GM21619 (cell line): ENCODE data around the gene BICC1.

Experiments used
- ATAC-seq: cut with Tn5 transposase; IDR thresholded peaks from one replicate; pipeline ENCODE4 v1.9.1; 2021; ENCODE audit not compliant: unreplicated experiment

Gene BICC1

DNA sequence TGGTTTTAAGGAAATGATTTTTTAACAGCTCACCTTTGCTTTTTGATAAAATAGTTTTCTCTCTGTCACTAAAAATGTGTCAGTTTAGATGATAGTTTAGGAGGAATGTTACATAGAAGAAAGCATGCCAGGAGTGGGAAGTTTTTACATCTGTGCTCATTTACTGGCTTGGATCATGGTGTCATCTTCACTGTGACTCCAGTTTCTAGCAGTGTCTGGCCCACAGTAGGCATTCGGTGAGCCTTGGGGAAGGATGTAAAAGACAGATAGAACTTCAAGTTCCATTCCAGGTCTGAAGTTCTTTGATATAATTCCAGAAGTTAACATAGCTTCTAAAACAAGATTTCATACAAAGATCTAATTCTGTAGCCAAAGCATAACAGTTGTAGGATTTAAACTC lies 259.2 kb downstream of the BICC1 start:
- no peak for ATAC-seq

DNA sequence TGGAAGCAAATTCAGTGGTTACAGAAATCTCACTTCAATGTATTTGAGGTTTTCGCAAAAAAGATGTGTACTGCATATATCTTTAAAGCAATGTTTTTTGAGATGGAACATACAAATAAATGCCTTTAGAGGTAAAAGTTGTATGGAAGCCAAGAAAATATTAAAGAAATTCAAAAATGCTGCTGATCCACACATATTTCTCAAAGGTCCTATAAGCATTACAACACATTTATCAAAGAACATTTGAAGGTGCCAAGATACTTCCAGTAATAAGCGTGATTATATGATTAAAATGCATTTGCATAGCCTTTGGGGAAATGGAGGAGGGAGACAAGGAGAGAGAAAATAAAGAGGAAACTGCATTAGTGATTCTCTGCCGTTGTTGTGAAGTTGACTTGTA lies 260.1 kb downstream of the BICC1 start:
- ATAC-seq: no peak

DNA sequence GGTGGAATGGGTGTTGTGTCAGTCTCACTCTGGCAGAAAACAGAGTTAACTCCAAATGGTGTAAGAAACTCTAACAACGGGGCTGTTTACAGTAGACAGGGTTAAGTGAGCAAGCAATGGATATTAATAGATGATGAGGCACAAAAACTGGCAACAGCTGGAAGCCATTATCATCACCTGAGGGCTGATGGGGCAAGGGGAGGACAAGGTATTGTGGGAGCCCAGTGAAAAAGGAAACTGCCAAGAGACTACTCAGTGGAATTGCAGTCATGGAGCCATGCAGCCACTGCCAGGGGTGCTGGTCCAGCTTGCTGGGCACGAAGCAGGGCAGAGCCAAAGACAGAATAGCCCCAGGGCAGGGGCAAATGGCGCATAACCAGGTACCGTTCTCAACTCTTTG lies 260.7 kb downstream of the BICC1 start:
- no peak for ATAC-seq

DNA sequence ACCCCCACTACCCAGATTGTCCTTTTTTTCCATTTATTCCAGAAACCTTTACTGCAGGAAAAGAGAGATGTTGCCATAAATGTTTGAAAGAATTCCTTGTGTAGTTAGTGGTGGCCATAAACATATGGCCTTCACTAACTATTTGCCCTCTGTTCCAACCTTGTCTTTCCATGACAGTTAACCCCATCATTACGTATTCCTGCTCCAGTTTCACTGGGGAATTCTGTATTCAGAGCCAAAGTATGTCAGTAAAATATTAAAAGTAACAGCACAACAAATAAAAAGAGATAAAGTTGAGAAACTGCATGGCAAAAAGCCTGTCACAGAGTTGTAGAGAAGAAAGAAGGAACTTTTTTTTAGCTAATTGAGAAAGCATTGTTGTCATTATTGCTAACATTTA lies 261.3 kb downstream of the BICC1 start:
- no peak for ATAC-seq

DNA sequence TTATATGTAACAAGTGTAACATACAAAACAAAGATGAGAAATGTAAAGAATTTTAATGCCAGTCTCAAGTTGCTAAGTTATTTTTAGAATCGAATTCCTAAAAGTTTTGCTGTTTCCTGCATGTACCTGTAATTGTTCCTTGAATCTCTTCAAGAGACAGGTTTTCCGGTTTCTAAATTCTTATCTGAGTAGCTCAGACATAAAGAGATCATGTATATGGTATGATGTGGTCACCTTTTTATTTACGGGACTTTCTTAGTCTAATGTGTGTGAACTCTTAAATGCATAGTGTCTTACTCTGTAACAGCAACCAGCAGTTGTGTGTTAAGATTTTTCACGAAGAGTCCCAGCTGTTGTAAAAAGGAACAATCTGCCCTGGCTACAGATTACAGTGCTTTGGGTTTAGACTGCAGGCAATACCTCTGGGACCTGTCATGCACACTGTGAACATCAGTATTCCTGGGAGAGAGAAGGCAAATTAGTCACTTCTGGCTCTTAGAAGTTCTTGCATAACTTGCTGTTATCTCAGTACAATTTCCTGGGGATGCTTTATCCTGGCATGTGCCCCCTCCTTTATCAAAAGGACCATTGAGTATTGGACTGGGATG lies 263.4 kb downstream of the BICC1 start:
- ATAC-seq: no peak

DNA sequence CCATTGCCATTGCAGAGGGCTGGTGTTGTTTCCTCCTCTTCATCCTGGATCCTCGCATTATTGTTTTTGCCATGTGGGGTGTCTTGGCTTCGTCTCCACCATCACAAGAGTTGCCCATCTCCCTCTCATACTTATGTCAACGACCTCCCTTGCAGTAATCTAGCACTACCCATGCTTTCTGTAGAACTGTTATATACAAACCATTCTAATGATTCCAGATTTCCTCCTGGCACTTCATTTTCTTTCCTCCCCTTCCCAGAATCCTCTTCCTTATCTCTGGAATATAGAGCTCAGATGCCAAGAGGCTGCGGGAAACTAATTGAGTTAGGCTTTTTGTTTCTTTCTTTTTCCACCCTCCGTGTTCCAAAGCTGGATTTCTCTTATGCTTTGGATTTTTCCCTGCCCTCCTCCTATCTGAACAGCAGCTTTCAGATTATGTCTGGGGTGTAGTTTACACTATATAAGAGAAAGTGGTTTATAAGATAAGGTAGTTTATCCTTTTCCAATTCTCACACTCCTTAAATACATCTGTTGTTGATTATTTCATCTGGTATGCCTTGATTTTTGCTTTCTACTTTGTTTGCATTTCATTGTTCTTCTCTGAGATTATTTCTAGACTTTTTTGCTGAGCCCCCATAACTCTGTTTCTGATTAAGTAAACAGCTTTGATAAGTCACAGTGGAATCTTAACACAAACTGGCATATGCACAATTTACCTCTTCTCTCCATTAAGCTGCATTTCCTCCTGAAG lies 264.1 kb downstream of the BICC1 start:
- ATAC-seq: no peak

DNA sequence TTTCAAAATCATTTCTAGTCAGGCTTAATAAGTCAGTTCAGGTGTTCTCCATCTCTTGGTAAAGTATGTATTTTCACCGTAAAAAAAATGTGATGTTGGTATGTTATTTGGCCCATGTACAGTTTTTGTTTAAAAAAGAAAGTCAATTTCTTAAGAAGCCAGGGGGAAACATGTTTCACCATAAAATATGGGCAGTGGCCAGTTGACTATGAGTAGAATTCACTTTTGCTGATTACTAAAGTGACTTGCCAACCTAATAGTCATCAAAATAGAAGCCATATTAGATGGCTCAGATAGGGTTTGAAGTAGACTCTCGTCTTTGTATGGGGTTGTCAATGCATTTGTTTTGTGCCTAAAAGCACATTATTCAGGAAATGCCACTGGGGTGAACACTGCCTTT lies 266.3 kb downstream of the BICC1 start:
- no peak for ATAC-seq

DNA sequence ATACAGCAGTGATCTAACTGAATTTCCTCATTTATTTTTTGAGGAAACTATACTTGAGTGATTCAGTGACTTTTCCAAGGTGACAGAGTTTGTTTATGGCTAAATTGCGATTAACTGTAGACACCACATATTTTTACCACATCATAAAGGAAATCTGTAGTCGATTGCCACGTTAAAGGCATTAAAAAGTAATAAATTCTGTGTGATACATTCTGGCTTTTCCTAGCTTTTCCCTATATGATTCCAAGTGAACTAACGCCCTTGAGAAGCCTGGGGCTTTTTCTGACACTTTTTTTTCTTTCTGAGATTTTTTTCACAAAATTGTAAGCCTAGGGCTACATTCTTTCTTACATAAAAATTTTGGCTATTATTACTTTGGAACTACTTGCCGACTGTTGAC lies 266.9 kb downstream of the BICC1 start:
- ATAC-seq: no peak

DNA sequence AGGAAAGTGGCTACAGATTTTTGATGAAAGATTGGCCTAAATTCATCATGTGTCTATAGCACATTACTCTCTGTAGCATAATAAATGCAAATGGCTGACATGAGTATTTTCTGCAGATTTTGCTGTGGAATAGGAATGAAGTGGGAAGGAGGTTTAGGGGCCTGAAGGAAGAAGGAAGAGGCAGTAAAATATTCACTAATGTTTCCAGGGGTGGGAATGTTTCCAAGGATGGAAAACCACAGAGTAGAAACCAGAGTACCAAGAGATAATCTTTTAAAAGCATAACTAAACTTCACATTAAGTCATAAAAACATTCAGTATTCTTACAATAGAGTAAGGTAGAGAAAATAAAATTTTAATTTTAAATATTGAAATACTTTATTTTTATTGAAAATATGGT lies 267.8 kb downstream of the BICC1 start:
- ATAC-seq: no peak

DNA sequence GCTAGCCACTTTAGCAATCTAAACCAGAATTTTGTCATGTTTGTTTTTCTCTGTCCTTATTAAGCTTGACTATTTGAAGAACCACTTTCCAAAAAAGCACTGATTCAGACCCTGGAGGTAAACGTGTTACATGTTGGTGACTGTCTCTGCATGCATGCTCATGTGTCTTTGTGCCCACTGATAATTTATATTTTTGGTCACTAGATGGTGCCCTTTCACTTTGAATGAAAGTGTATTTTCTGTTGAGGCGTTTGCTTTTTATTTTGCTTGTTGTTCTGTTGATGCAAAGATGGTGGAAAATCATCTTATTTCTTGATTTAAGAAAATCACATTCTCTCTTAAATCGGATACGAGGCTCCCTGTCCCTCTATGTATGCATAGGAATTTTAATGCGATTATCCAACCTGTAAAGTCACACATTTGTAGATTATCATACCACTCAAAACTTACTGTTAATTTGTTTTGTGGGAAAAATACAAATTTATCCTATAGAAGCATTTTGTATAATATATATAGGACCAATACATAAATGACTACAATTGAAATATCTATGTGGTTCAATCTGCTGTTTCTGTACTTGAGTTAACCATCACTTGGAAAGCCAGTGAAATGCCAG lies 269.3 kb downstream of the BICC1 start:
- no peak for ATAC-seq

DNA sequence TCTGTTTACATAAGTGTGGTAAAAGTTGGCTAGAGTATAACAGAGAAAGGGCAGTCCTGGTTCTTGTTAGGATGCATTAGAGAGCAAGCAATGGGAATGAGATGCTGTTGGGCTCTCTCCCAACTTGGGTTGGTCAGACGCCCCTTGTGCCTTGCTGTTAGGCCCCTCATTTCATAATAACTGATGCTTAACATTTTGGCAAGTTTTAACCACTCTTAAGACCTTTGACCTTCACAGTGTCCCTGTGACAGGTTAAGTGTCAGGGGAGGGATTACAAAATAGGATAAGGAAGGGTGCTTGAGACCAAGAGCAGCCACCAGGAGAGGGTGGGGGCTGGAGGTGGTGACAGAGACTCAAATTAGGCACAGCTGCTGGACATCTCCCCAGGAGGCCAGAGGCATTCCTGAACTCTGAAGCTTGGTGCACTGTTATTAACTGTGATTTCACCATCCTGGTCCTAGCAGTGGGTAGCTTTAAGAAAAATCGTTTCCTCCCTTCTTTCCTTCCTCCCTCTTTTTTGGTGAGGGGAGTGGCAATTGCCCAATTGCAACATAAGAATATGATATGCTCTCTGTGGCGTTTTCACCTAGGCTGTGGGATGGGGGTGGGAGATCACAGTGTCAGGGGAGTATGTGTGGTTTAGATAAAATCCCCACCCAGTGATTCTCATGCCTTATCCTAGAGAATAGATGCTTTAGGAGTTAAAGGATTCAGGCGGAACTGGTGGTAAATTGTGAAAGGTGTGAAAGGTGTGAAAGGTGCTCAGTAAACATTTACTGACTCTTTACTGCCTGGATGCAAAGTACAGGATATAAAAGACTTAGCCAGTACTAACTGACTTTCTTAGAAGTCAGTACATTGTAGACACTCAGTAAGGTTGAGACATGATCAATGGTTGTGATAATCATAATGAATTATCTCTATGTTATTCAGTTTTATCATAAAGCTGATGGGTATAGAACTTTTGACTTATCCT lies 270.5 kb downstream of the BICC1 start:
- ATAC-seq: no peak

DNA sequence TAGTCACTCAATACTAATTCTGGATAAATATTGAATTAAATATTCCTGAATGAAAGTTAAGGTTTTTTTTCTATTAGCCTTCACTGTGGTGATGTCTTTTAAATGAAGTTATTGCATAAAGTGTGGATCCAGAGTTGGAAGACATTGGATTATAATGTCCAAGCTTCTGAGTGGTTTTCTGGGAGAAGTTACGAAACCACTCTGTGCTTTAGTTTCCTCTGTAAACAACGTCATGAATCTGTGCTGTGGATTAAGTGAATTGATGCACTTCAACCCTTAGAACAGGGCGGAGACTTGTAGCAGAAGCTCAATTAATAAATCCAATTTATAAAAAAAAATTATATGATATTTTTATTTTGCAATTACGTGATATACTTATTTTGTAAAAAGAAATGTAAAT lies 271.7 kb downstream of the BICC1 start:
- ATAC-seq: no peak

DNA sequence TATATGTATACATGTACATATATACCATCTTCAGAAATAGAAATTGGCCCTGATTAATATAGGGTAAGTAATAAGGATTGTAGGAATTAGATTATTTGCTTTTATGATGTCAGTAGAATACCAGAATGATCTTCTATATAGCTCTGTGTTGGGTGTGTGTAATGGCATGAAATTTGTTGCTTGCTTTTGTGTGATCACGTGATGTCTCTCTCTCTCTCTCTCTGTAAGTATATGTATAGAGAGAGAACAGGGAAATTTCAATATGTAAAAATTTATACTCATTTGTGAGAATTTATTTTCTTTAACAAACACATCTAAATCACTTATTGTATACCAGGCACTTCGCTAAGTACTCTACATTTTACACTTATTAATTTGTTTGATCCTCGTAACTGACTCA lies 272.7 kb downstream of the BICC1 start:
- ATAC-seq: no peak

DNA sequence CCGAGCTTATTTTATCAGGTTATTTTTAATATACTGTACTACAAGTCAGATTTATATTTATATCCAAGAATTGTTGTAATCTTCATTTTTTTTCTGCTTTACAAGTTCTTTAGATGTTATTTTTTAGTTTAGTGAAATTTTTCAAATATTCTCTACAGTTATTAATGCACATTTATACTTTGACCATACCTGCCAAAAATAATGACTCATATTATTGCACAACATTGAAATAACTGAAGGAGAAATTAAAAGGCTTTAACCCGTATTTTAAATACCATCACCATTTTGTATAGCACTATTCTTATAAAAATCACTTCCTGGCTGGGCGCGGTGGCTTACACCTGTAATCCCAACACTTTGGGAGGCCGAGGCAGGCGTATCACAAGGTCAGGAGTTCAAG lies 278.5 kb downstream of the BICC1 start:
- ATAC-seq: no peak

DNA sequence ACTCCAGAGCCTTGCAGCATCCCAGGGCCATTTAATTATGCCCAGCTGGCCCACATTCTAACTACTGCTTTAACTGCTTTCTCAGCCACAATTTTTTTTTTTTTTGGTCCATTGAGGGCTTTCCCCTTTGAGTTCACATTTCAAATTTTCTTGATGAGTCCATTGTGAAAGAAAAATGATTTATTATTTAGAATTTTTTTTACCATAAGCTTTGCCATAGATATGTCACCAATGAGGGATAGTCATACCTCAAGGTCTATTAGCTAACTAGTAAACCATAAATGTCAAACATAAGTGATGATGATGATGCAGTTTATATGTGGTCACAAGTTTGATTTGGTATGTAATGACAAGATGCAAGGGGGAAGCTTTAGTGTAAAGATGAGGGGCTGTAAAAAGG lies 282.9 kb downstream of the BICC1 start:
- no peak for ATAC-seq

DNA sequence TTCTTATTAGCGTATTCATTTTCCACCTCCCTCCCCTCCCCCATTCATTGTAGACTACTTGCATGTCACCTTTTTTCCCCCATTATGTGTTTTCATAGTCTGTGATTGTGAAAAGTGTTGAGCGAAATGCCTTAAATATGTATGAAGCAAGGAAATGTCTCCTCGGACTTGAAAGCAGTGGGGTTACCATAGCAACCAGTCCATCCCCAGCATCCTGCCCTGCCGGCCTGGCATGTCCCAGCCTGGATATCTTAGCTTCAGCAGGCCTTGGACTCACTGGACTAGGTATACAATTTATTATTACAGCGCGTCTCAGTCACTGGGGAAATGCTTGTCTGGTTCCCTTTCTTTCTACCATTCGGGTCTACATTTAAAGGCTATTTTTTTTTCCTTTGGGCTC lies 283.6 kb downstream of the BICC1 start:
- no peak for ATAC-seq

DNA sequence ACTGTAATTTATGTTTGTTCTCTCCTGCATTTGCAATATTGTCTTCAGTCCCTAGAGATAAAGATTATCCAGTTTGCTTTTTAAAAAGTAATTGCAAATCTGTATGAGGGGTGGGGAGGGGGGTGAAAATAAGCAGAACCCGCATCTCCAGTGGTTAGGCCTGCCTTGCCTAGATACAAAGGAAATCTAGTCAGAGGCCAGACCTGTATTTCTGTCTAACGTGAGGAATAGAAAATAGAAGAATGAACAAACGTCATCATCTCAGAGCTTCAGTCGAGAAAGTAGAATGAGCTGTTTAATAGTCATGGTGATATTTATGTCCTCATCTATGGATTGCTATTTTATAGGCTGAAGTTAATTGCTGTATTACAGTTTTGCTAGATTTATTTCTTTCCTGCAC lies 284.2 kb downstream of the BICC1 start:
- ATAC-seq: no peak

DNA sequence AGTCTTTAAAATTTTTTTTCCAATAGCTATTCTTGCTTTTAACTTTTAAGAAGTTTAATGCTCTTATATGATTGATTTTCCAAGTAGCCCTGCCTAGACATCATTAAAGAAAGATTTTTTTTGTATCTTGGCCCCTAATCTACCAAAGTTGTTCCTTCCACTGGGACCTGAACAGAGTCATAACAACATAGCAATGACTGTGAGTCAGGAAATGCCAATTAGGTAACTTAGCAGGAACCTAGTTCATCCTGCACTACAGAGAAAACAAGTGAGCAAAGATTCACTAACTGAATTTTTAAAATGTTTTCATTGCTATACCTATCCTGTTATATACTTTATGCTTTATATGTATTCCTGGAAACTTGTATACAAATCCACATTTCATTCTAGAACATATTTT lies 284.7 kb downstream of the BICC1 start:
- ATAC-seq: no peak

DNA sequence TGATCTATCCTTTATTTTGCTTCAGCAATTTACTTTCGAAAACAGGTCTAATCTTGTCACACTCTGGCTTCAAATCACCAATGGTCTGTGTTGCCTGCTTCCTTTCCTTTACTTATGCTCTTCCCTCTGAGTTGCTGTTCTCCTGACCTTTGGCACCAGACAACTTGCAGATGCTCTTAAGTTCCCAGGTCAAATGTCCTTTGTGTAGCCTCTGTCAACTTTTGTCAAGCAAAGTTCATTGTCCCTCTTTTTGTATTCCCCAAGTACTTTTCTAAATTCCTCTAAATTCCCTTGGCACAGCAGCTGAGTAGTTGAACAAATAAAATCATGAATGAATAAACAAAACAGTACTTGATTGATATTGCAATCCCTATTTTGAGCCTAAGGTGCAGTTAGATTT lies 289.4 kb downstream of the BICC1 start:
- no peak for ATAC-seq

DNA sequence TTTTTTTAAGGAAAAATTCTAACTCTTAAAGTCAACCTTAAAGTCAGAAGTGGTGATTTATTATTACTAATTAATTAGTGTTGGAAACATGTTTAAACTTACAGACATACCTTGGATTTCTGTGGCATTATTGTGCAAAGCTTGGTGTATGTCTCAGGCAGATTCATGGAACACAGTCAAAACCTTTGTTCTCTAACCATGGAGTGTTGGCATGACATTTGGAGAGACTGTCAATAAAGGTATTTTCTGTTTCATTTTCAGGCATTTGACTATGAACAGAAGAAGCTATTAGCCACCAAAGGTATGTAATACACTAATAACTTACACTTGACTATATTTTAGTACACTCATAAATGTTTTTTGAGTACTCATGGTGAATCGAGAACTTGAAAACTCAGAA lies 293.7 kb downstream of the BICC1 start:
- ATAC-seq: no peak

DNA sequence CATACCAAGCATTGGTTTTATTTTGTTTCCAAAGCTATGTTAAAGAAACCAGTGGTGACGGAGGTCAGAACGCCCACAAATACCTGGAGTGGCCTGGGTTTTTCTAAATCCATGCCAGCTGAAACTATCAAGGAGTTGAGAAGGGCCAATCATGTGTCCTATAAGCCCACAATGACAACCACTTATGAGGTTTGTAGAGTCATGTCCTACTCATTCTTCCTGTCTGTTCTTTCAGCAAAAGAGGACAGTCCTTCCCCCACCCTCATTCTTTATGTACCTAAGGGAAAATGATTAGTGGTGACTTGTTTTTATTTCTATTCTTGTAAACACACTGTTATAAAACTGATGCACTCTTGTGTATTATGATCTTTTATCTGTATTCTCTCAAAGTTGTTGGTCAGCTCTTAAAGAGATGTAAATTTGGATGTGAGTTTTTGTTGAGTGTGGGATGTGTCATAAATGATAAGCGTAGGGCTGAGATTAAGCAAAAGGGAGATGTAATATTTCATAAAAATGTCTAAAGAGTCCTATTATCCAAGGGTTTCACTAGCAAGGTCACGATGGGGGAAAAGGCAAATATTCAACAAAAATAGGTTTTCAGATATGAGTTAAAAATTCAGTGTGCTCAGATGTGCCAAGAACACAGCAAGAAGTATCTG lies 294.4 kb downstream of the BICC1 start:
- ATAC-seq: no peak
